GM23338 (cell line): Measurements from ENCODE around the gene DIP2C. TPM values are rescaled to one million over a fixed set of nuclear protein-coding genes. Genes with fewer than 3 reads are reported as not detected.

Experiments
- ATAC-seq: fragments of 200-7000 bp; cut with Tn5 transposase; 3 replicates; pipeline ENCODE4 v1.9.1; 2020
- DNase-seq: peaks from one replicate; pipeline ENCODE4 v3.0.0-alpha.2; 2015; ENCODE audit warnings: low spot score
- H2AFZ ChIP-seq: fragments of 200-600 bp; sonication (generic); 2 replicates; pipeline ENCODE4 v1.8.0; 2016; ENCODE audit warnings: antibody characterized with exemption, mild to moderate bottlenecking, moderate library complexity
- H3F3A ChIP-seq: fragments of 200-600 bp; sonication (generic); replicated peaks from 2 replicates; pipeline ENCODE4 v1.8.0; 2017; ENCODE audit warnings: antibody characterized with exemption, mixed run types, low read depth
- H3K27ac ChIP-seq: fragments of 200-600 bp; sonication (generic); 2 replicates; pipeline ENCODE4 v1.6.1; 2016; ENCODE audit warnings: low read depth
- H3K27me3 ChIP-seq: fragments of 200-600 bp; sonication (generic); 2 replicates; pipeline ENCODE4 v1.8.0; 2016; ENCODE audit warnings: mild to moderate bottlenecking, mixed run types, moderate library complexity; ENCODE audit not compliant: insufficient read depth
- H3K36me3 ChIP-seq: fragments of 200-600 bp; sonication (generic); 2 replicates; pipeline ENCODE4 v1.8.0; 2016; ENCODE audit warnings: mild to moderate bottlenecking; ENCODE audit not compliant: insufficient read depth
- H3K4me1 ChIP-seq: fragments of 200-600 bp; sonication (generic); 2 replicates; pipeline ENCODE4 v1.8.0; 2016; ENCODE audit warnings: mild to moderate bottlenecking, moderate library complexity; ENCODE audit not compliant: insufficient read depth
- H3K4me2 ChIP-seq: fragments of 200-600 bp; sonication (generic); 2 replicates; pipeline ENCODE4 v1.7.1; 2017; ENCODE audit warnings: mixed run types
- H3K4me3 ChIP-seq: fragments of 200-600 bp; sonication (generic); 2 replicates; pipeline ENCODE4 v1.6.1; 2016; ENCODE audit warnings: mixed run types
- H3K79me2 ChIP-seq: fragments of 200-600 bp; sonication (generic); replicated peaks from 2 replicates; pipeline ENCODE4 v1.8.0; 2017; ENCODE audit warnings: mild to moderate bottlenecking; ENCODE audit not compliant: insufficient read depth
- H3K9me2 ChIP-seq: fragments of 200-600 bp; sonication (generic); 2 replicates; pipeline ENCODE4 v1.8.0; 2017; ENCODE audit not compliant: insufficient read depth
- H4K20me1 ChIP-seq: fragments of 200-600 bp; sonication (generic); replicated peaks from 2 replicates; pipeline ENCODE4 v1.8.0; 2017; ENCODE audit warnings: mild to moderate bottlenecking; ENCODE audit not compliant: insufficient read depth
- H3K27ac Mint-ChIP-seq: 2 replicates; pipeline ENCODE4 v1.8.0; 2020; ENCODE audit warnings: inconsistent platforms, mild to moderate bottlenecking, moderate library complexity, mixed read lengths
- H3K27me3 Mint-ChIP-seq: 3 replicates; pipeline ENCODE4 v1.8.0; 2022; ENCODE audit warnings: low read depth, mild to moderate bottlenecking, moderate library complexity, mixed read lengths, inconsistent platforms; ENCODE audit not compliant: insufficient read depth, poor library complexity
- H3K36me3 Mint-ChIP-seq: 3 replicates; pipeline ENCODE4 v1.8.0; 2021; ENCODE audit warnings: low read depth, mild to moderate bottlenecking, inconsistent platforms, moderate library complexity, mixed read lengths
- H3K4me1 Mint-ChIP-seq: 3 replicates; pipeline ENCODE4 v1.8.0; 2020; ENCODE audit warnings: mild to moderate bottlenecking, inconsistent platforms, mixed read lengths
- H3K4me3 Mint-ChIP-seq: 3 replicates; pipeline ENCODE4 v1.8.0; 2021; ENCODE audit warnings: moderate library complexity, mild to moderate bottlenecking, inconsistent platforms, mixed read lengths
- H3K9me3 Mint-ChIP-seq: 3 replicates; pipeline ENCODE4 v1.8.0; 2020; ENCODE audit warnings: moderate library complexity, mild to moderate bottlenecking, inconsistent platforms, mixed read lengths
- CREB1 ChIP-seq: fragments of 250-450 bp; sonication (Bioruptor Pico); IDR thresholded peaks from 2 replicates; pipeline ENCODE4 v1.5.0; 2020; ENCODE audit warnings: low read depth, mild to moderate bottlenecking, moderate library complexity
- ETS1 ChIP-seq: IDR thresholded peaks from 2 replicates; pipeline ENCODE4 v1.6.1; 2016; ENCODE audit warnings: antibody characterized with exemption
- EZH2 ChIP-seq: fragments of 200-600 bp; sonication (generic); IDR thresholded peaks from one replicate; pipeline ENCODE4 v1.8.0; 2017; ENCODE audit warnings: antibody characterized with exemption, mild to moderate bottlenecking, low read depth; ENCODE audit not compliant: unreplicated experiment
- EZH2phosphoT487 ChIP-seq: fragments of 200-600 bp; sonication (generic); IDR thresholded peaks from one replicate; pipeline ENCODE4 v1.8.1; 2018; ENCODE audit warnings: antibody characterized with exemption; ENCODE audit not compliant: unreplicated experiment
- JUNB ChIP-seq: IDR thresholded peaks from one replicate; pipeline ENCODE4 v1.6.1; 2016; ENCODE audit warnings: antibody characterized with exemption; ENCODE audit not compliant: unreplicated experiment
- POLR2AphosphoS5 ChIP-seq: IDR thresholded peaks from 2 replicates; pipeline ENCODE4 v1.6.1; 2016; ENCODE audit warnings: antibody characterized with exemption, low read depth
- REST ChIP-seq: IDR thresholded peaks from one replicate; pipeline ENCODE4 v1.6.1; 2018; ENCODE audit warnings: antibody characterized with exemption; ENCODE audit not compliant: unreplicated experiment
- STAT1 ChIP-seq: IDR thresholded peaks from one replicate; pipeline ENCODE4 v1.6.1; 2016; ENCODE audit warnings: antibody characterized with exemption; ENCODE audit not compliant: unreplicated experiment
- ZNF114 ChIP-seq: fragments of 250-450 bp; sonication (Bioruptor Pico); IDR thresholded peaks from 2 replicates; pipeline ENCODE4 v1.5.0; 2020; ENCODE audit warnings: mild to moderate bottlenecking, moderate library complexity
- polyA plus RNA-seq: library from polyadenylated mRNA; unstranded; fragments of >200 nt; fragmentation: Nextera tagmentation; extraction: Ambion mirVana; gene quantifications from 2 replicates; pipeline ENCODE4 v1.2.1, GENCODE V29; 2016
- total RNA-seq: library from RNA; depleted of rRNA; stranded (reverse); fragments of >200 nt; shearing (Covaris generic); gene quantifications from 2 replicates; pipeline ENCODE4 v1.2.3, GENCODE V29; 2014
- TF ChIP-seq, protein P1 (sequence below): fragments of 250-450 bp; sonication (Bioruptor Pico); IDR thresholded peaks from 2 replicates; pipeline ENCODE4 v1.5.0; 2020; ENCODE audit warnings: mild to moderate bottlenecking, moderate library complexity

DIP2C gene
- total and polyA plus RNA-seq, 2 experiments from 2014 or later, result 5.1 to 7.7 TPM

DNA sequence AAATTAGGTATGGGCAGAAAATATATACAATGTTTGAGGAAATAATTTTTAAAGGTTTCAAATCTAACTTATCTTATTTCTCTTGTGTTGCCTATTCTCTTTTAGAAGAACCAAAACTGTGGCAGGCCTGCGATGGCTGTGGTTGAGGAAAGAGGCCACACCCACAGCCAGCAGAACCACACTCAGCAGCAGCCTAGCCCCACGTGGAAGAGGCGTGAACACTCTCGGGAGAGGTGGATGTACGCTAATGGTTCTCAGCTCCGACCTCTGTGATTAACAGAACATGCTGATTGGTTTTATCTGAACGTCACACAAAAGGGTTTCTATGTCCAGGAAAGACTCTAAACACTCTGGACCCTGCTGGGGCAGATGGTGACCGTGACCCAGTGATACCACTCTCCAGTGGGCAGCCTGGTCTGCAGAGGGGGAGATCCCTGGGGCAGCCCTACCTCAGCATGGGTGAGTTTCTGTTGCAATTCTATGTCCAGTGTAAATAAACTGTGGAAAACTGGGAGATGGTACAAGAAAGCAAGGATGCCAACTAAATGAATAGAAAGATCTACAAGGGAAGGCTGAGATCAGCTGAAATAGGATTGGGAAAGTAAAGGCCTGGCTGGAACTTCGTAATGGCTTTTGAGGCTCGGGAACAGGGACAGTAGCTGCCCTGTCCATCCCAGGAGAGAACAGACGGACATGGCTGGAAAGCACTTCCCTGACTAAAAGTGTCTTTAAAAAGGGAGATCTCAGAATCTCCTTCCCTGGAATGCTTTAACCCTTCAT lies 26.6 kb downstream of the DIP2C start:
- Histone ChIP-seq H3K79me2 (peaks cover 74% of the 10 kb centered on the region), H3K4me1 (no peaks in the 10 kb centered on the region; the same call in 1 of the 2 replicates), H3F3A (peaks cover 7% of the 10 kb centered on the region), H2AFZ (no peak overlapping the region), H3K27ac (no peak overlapping the region), H3K9me2 (peaks cover 4% of the 10 kb centered on the region), H3K4me3 (no peak overlapping the region), H3K36me3 (no peaks in the 10 kb centered on the region), H3K27me3 (no peaks in the 10 kb centered on the region), H3K4me2 (no peak overlapping the region), H4K20me1 (peaks cover 18% of the 10 kb centered on the region)
- Mint-ChIP-seq H3K27ac (no peak overlapping the region), H3K4me3 (no peak overlapping the region), H3K36me3 (no peaks in the 10 kb centered on the region), H3K9me3 (no peaks in the 10 kb centered on the region), H3K27me3 (peaks cover 2% of the 10 kb centered on the region), H3K4me1 (peaks cover 22% of the 10 kb centered on the region)
- DNase-seq (no peak), ATAC-seq (no peak)
- TF ChIP-seq JUNB (no peak), EZH2phosphoT487 (no peak), ETS1 (no peak), REST (no peak), CREB1 (no peak), ZNF114 (CRISPR knock-in tag) (no peak)

DNA sequence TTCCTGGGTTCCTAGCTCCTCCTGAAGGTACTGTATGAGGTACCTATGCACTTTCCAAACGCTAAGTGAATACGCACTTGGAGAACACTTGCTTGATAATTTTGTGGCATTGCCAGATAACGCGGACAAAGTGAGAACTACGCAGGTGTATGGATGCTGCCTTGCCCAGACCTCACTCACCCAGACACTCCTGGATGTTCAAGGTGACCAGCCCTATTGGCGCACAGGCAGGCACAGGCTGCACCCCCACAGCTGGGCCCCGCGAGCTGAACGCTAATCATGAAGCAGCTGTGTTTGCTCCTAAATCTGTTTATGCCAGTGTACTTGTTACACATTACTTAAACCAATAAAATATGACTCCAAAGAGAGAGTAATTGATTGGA lies 27.3 kb downstream of the DIP2C start:
- Histone ChIP-seq H3K79me2 (peaks cover 67% of the 10 kb centered on the region), H3K36me3 (no peaks in the 10 kb centered on the region), H3K9me2 (no peaks in the 10 kb centered on the region), H4K20me1 (peaks cover 13% of the 10 kb centered on the region), H3K4me1 (no peaks in the 10 kb centered on the region; the same call in 1 of the 2 replicates), H3K27ac (no peak overlapping the region), H3K27me3 (no peaks in the 10 kb centered on the region), H2AFZ (no peak overlapping the region), H3K4me2 (no peak overlapping the region), H3F3A (peaks cover under 1% of the 10 kb centered on the region), H3K4me3 (no peak overlapping the region)
- Mint-ChIP-seq H3K27ac (no peak overlapping the region), H3K4me3 (no peak overlapping the region), H3K36me3 (no peaks in the 10 kb centered on the region), H3K4me1 (peaks cover 22% of the 10 kb centered on the region), H3K27me3 (peaks cover 2% of the 10 kb centered on the region), H3K9me3 (no peaks in the 10 kb centered on the region)
- no peak for ATAC-seq
- DNase-seq, result no peak
- no peak for TF ChIP-seq ETS1
- TF ChIP-seq POLR2AphosphoS5, result no peak
- TF ChIP-seq STAT1, result no peak
- TF ChIP-seq EZH2, result no peak
- TF ChIP-seq, protein P1, sequence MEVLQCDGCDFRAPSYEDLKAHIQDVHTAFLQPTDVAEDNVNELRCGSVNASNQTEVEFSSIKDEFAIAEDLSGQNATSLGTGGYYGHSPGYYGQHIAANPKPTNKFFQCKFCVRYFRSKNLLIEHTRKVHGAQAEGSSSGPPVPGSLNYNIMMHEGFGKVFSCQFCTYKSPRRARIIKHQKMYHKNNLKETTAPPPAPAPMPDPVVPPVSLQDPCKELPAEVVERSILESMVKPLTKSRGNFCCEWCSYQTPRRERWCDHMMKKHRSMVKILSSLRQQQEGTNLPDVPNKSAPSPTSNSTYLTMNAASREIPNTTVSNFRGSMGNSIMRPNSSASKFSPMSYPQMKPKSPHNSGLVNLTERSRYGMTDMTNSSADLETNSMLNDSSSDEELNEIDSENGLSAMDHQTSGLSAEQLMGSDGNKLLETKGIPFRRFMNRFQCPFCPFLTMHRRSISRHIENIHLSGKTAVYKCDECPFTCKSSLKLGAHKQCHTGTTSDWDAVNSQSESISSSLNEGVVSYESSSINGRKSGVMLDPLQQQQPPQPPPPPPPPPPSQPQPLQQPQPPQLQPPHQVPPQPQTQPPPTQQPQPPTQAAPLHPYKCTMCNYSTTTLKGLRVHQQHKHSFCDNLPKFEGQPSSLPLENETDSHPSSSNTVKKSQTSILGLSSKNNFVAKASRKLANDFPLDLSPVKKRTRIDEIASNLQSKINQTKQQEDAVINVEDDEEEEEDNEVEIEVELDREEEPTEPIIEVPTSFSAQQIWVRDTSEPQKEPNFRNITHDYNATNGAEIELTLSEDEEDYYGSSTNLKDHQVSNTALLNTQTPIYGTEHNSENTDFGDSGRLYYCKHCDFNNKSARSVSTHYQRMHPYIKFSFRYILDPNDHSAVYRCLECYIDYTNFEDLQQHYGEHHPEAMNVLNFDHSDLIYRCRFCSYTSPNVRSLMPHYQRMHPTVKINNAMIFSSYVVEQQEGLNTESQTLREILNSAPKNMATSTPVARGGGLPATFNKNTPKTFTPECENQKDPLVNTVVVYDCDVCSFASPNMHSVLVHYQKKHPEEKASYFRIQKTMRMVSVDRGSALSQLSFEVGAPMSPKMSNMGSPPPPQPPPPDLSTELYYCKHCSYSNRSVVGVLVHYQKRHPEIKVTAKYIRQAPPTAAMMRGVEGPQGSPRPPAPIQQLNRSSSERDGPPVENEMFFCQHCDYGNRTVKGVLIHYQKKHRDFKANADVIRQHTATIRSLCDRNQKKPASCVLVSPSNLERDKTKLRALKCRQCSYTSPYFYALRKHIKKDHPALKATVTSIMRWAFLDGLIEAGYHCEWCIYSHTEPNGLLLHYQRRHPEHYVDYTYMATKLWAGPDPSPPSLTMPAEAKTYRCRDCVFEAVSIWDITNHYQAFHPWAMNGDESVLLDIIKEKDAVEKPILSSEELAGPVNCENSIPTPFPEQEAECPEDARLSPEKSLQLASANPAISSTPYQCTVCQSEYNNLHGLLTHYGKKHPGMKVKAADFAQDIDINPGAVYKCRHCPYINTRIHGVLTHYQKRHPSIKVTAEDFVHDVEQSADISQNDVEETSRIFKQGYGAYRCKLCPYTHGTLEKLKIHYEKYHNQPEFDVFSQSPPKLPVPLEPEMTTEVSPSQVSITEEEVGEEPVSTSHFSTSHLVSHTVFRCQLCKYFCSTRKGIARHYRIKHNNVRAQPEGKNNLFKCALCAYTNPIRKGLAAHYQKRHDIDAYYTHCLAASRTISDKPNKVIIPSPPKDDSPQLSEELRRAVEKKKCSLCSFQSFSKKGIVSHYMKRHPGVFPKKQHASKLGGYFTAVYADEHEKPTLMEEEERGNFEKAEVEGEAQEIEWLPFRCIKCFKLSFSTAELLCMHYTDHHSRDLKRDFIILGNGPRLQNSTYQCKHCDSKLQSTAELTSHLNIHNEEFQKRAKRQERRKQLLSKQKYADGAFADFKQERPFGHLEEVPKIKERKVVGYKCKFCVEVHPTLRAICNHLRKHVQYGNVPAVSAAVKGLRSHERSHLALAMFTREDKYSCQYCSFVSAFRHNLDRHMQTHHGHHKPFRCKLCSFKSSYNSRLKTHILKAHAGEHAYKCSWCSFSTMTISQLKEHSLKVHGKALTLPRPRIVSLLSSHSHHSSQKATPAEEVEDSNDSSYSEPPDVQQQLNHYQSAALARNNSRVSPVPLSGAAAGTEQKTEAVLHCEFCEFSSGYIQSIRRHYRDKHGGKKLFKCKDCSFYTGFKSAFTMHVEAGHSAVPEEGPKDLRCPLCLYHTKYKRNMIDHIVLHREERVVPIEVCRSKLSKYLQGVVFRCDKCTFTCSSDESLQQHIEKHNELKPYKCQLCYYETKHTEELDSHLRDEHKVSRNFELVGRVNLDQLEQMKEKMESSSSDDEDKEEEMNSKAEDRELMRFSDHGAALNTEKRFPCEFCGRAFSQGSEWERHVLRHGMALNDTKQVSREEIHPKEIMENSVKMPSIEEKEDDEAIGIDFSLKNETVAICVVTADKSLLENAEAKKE (CRISPR knock-in tag), result no peak
